ENCODE measurements around the gene SRMS.

GRCh38 chr20:63494084-63494419, 53.5 kb downstream of the SRMS start:
- TF ChIP-seq POLR2A (IDR thresholded peaks at IDR 0.05), result no peak
- no peak for TF ChIP-seq CTCF (IDR thresholded peaks at IDR 0.05)
- TF ChIP-seq EP300 (IDR thresholded peaks at IDR 0.05), result no peak
